Natural killer cell (primary cell): Measurements from ENCODE around the gene SAG. TPM values are rescaled to one million over a fixed set of nuclear protein-coding genes. Genes with fewer than 3 reads are reported as not detected.

ENCODE experiments used
- ATAC-seq, 3 donors: fragments of 150-1000 bp in 2 of 3; fragments of 200-7000 bp in 1 of 3; cut with Tn5 transposase; 1 replicate in 1 of 3; 2 replicates in 2 of 3; pipeline ENCODE4 v1.10.0; 2021; ENCODE audit warnings: mild to moderate bottlenecking in 2 of 3, moderate library complexity in 2 of 3
- DNase-seq, 2 donors: peaks; one replicate each; pipeline versions ENCODE4 v3.0.0 to v3.0.0-alpha.2; 2013 to 2021; ENCODE audit warnings: mixed read lengths in 1 of 2
- H3K27ac ChIP-seq: one replicate; pipeline ENCODE4 v1.5.1; 2013; ENCODE audit warnings: mild to moderate bottlenecking, low read length
- H3K27me3 ChIP-seq: one replicate; pipeline ENCODE4 v1.6.1; 2013; ENCODE audit warnings: low read length; ENCODE audit not compliant: control insufficient read depth, insufficient read depth
- H3K36me3 ChIP-seq: one replicate; pipeline ENCODE4 v1.6.1; 2013; ENCODE audit warnings: low read length; ENCODE audit not compliant: control insufficient read depth, insufficient read depth
- H3K4me1 ChIP-seq: one replicate; pipeline ENCODE4 v1.6.1; 2013; ENCODE audit warnings: low read length; ENCODE audit not compliant: control insufficient read depth, insufficient read depth
- H3K4me3 ChIP-seq: one replicate; pipeline ENCODE4 v1.5.1; 2013; ENCODE audit warnings: low read length
- H3K9me3 ChIP-seq: one replicate; pipeline ENCODE4 v1.6.1; 2013; ENCODE audit warnings: low read length; ENCODE audit not compliant: control insufficient read depth, insufficient read depth
- H3K27ac Mint-ChIP-seq, 2 donors: one replicate each; pipeline ENCODE4 v1.8.0; 2022; ENCODE audit warnings: mild to moderate bottlenecking in 2 of 2, mixed read lengths in 2 of 2, moderate library complexity in 1 of 2
- H3K27me3 Mint-ChIP-seq, 2 donors: one replicate each; pipeline ENCODE4 v1.8.0; 2022; ENCODE audit warnings: low read depth in 2 of 2, mixed read lengths in 2 of 2
- H3K36me3 Mint-ChIP-seq: one replicate; pipeline ENCODE4 v1.8.0; 2022; ENCODE audit warnings: mixed read lengths
- H3K4me1 Mint-ChIP-seq, 2 donors: one replicate each; pipeline ENCODE4 v1.8.0; 2022; ENCODE audit warnings: mixed read lengths in 2 of 2
- H3K4me3 Mint-ChIP-seq: one replicate; pipeline ENCODE4 v1.8.0; 2022; ENCODE audit warnings: mild to moderate bottlenecking, moderate library complexity, mixed read lengths
- H3K9me3 Mint-ChIP-seq, 2 donors: one replicate each; pipeline ENCODE4 v1.8.0; 2022; ENCODE audit warnings: mixed read lengths in 2 of 2
- WGBS: methylation state at CpG from one replicate; pipeline ENCODE4 v1.1.7; 2013; ENCODE audit warnings: missing lambda C conversion rate; ENCODE audit not compliant: insufficient coverage; 5-methylcytosine and 5-hydroxymethylcytosine counted together
- intact Hi-C: fragments of 100-400 bp; cut with micrococcal nuclease; formaldehyde crosslinking; loops from one replicate; pipeline ENCODE4 v1.14.2; 2022
- total RNA-seq, 4 donors: library from RNA; stranded (reverse); fragments of 120-200 nt in 1 of 4; gene quantifications; one replicate each; pipeline versions ENCODE4 v1.2.3 to v1.2.4, GENCODE V29; 2013 to 2022
- TF ChIP-seq, protein P1 (sequence below): fragments of 200-600 bp; IDR thresholded peaks from one replicate; pipeline ENCODE4 v1.8.0; 2022; ENCODE audit warnings: antibody characterized with exemption

Gene SAG
- total RNA-seq, 3 donors from 2014 or later (not counting 1 experiment from before 2014, with no cell fraction given) = 0.11 to 0.33 (median 0.12) TPM

DNA sequence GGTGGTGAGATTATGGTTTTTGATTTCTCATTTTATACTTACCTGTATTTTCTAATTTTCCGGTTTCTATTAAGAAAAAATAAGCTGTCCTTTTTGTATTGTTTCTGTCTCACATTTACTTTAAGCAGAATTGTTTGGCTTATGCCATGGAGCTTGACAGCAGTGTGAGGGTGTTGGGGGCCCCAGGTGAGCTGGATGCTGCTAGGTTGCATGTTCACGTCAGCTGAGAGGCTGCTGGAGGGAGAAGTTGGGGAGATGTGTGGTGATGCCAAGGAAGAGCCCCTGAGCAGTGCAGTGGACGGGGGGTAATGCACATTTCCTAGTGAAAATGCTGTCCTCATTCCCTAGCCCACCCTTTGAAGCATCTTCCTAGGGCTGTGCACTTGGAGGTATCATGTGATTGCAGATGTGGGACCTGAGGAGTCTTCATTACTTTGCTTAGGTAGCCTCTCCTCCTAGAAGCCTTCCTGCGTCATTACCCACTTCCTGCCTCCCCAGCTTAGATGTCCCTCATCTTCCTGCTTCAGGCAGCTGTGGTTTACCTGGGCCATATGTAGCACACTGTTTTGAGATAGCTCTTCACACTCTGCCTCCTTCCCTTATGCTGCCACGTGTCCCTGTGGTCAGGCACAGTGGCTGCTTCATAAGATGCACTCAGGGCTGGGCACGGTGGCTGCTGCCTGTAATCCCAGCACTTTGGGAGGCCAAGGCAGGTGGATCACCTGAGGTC, 39.9 kb upstream of the SAG start:
- peaks cover 17% of the 10 kb centered on the region for H3K36me3 Mint-ChIP-seq
- Histone ChIP-seq H3K27me3 (no peaks in the 10 kb centered on the region), H3K27ac (peak overlapping the region; percentile 94), H3K36me3 (peaks cover 63% of the 10 kb centered on the region), H3K9me3 (no peaks in the 10 kb centered on the region), H3K4me1 (peaks cover 47% of the 10 kb centered on the region), H3K4me3 (no peak overlapping the region)
- ATAC-seq (peak; percentile 83 to 94 (median 93)), DNase-seq (peak; percentile 58 to 96)
- H3K27me3 Mint-ChIP-seq = no peaks in the 10 kb centered on the region
- peak overlapping the region; percentile 86 for H3K4me3 Mint-ChIP-seq
- TF ChIP-seq, protein P1, sequence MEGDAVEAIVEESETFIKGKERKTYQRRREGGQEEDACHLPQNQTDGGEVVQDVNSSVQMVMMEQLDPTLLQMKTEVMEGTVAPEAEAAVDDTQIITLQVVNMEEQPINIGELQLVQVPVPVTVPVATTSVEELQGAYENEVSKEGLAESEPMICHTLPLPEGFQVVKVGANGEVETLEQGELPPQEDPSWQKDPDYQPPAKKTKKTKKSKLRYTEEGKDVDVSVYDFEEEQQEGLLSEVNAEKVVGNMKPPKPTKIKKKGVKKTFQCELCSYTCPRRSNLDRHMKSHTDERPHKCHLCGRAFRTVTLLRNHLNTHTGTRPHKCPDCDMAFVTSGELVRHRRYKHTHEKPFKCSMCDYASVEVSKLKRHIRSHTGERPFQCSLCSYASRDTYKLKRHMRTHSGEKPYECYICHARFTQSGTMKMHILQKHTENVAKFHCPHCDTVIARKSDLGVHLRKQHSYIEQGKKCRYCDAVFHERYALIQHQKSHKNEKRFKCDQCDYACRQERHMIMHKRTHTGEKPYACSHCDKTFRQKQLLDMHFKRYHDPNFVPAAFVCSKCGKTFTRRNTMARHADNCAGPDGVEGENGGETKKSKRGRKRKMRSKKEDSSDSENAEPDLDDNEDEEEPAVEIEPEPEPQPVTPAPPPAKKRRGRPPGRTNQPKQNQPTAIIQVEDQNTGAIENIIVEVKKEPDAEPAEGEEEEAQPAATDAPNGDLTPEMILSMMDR = no peak
- WGBS = 22% methylated on average over 6 of the region's 6 CpGs
- H3K9me3 Mint-ChIP-seq = no peaks in the 10 kb centered on the region
- peaks cover 53 to 62% of the 10 kb centered on the region in 2 donors for H3K4me1 Mint-ChIP-seq
- H3K27ac Mint-ChIP-seq = peak overlapping the region; percentile 97 to 98
- intact Hi-C loops = no loop called here

DNA sequence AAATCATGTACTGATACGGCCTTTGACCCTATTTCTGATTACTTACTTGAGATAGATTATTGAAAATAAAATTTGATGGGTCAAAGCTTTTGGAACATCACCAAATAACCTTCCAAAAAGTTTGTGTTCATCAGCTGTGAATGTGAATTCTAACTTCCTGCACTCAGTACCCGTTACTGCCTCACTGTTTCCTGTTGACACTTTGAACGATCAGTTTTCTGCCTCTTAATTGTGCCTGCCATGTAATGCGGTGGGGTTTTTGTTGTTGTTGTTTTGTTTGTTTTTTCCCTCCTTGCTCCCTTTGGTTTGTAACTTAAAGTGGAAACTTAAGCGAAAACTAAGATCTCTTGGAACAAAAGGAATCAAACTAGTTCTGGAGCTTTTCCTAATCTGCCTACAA, 37.2 kb upstream of the SAG start:
- peak overlapping the region; percentile 86 for H3K4me3 Mint-ChIP-seq
- no peaks in the 10 kb centered on the region for H3K27me3 Mint-ChIP-seq
- H3K4me1 Mint-ChIP-seq = peaks cover 56 to 57% of the 10 kb centered on the region in 2 donors
- H3K4me3 ChIP-seq = no peak overlapping the region
- intact Hi-C loops = loop anchor here (5.0 kb wide), 1 partner anchor 172 kb away; no protein-coding TSS in a partner anchor
- no peaks in the 10 kb centered on the region for H3K9me3 ChIP-seq
- H3K4me1 ChIP-seq = peaks cover 40% of the 10 kb centered on the region
- TF ChIP-seq, protein P1 = no peak
- H3K27me3 ChIP-seq = no peaks in the 10 kb centered on the region
- peaks cover 31% of the 10 kb centered on the region for H3K36me3 Mint-ChIP-seq
- WGBS = 4% methylated on average over 3 of the region's 5 CpGs
- peak overlapping the region; percentile 97 to 98 for H3K27ac Mint-ChIP-seq
- peak; percentile 36 to 49 (median 40) for ATAC-seq
- peaks cover 64% of the 10 kb centered on the region for H3K36me3 ChIP-seq
- peak in 1 of 2 donors; percentile 72 for DNase-seq
- H3K27ac ChIP-seq = peak overlapping the region; percentile 94
- H3K9me3 Mint-ChIP-seq = no peaks in the 10 kb centered on the region

DNA sequence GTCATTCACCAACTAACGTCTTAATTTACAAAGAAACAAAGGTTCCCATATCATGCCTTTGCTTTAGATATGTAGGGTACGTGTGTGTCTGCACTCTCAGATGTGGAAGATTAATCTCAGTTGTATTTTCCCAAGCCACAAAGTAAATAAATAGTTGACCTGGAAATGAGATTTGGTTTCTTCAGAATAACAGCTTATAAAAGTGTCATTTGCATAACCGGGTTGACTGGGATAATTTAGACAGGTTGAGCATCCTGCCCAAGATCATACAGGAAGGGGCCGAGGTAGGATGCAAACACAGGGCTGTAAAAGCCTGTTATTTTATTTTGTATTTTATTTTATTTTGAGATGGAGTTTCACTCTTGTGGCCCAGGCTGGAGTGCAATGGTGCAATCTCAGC, 36.7 kb upstream of the SAG start:
- intact Hi-C loops = loop anchor here (5.0 kb wide), 1 partner anchor 171 kb away; no protein-coding TSS in a partner anchor
- H3K9me3 ChIP-seq = no peaks in the 10 kb centered on the region
- no peaks in the 10 kb centered on the region for H3K9me3 Mint-ChIP-seq
- ATAC-seq = no peak
- WGBS = 69% methylated on average over 2 of the region's 4 CpGs
- no peak for DNase-seq
- peaks cover 40% of the 10 kb centered on the region for H3K4me1 ChIP-seq
- H3K27ac ChIP-seq = peak overlapping the region; percentile 94
- H3K4me3 Mint-ChIP-seq = peak overlapping the region; percentile 86
- TF ChIP-seq, protein P1 = no peak
- H3K27ac Mint-ChIP-seq = peak overlapping the region; percentile 97 to 98
- H3K4me1 Mint-ChIP-seq = peaks cover 54 to 56% of the 10 kb centered on the region in 2 donors
- no peaks in the 10 kb centered on the region for H3K27me3 Mint-ChIP-seq
- H3K36me3 ChIP-seq = peaks cover 66% of the 10 kb centered on the region
- no peaks in the 10 kb centered on the region for H3K27me3 ChIP-seq
- no peak overlapping the region for H3K4me3 ChIP-seq
- peaks cover 33% of the 10 kb centered on the region for H3K36me3 Mint-ChIP-seq
